Measurements from ENCODE around the gene PCID2.

DNA sequence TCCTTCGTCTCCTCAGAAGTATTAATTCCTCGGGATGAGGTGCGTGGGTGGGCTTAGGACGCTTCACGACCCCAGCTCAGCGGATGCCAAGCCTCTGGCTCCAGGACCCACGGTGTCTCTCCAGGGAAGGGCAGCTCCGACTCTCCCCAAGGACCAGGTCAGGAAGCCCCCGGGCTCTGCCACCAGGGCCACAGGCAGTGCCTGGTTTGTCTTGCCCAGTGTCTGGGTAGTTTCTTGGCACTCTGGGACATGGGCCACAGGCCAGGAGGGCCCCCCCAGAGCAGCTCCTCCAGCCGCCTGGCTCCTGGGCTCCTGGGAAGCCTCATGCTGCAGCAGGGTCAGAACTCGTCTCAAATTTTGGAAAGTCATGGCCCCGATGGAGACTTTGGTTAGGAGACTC lies 47.5 kb downstream of the PCID2 start:
- TF ChIP-seq, protein P1, sequence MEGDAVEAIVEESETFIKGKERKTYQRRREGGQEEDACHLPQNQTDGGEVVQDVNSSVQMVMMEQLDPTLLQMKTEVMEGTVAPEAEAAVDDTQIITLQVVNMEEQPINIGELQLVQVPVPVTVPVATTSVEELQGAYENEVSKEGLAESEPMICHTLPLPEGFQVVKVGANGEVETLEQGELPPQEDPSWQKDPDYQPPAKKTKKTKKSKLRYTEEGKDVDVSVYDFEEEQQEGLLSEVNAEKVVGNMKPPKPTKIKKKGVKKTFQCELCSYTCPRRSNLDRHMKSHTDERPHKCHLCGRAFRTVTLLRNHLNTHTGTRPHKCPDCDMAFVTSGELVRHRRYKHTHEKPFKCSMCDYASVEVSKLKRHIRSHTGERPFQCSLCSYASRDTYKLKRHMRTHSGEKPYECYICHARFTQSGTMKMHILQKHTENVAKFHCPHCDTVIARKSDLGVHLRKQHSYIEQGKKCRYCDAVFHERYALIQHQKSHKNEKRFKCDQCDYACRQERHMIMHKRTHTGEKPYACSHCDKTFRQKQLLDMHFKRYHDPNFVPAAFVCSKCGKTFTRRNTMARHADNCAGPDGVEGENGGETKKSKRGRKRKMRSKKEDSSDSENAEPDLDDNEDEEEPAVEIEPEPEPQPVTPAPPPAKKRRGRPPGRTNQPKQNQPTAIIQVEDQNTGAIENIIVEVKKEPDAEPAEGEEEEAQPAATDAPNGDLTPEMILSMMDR (IDR thresholded peaks at IDR 0.05; ENCODE audit: low read depth, low read length): no peak
- no peak for TF ChIP-seq EZH2phosphoT487 (IDR thresholded peaks at IDR 0.05; ENCODE audit: low read depth)
